ENCODE results near the gene FOXP1. TPM values are rescaled to one million over a fixed set of nuclear protein-coding genes. Genes with fewer than 3 reads are reported as not detected.

The FOXP1 gene
- total RNA-seq, 4 donors from 2014 or later: 54.2 to 152 (median 129) TPM

- DNase-seq: no peak
- intact Hi-C loops (cut with DNase I; ENCODE audit: low total_unique reads): no loop called here
- Histone ChIP-seq H3K4me3 (no peak overlapping the region), H3K27me3 (no peaks in the 10 kb centered on the region), H3K27ac (no peak overlapping the region), H3K9me3 (no peaks in the 10 kb centered on the region), H3K36me3 (no peaks in the 10 kb centered on the region), H3K4me1 (no peaks in the 10 kb centered on the region)
- TF ChIP-seq, protein P1, sequence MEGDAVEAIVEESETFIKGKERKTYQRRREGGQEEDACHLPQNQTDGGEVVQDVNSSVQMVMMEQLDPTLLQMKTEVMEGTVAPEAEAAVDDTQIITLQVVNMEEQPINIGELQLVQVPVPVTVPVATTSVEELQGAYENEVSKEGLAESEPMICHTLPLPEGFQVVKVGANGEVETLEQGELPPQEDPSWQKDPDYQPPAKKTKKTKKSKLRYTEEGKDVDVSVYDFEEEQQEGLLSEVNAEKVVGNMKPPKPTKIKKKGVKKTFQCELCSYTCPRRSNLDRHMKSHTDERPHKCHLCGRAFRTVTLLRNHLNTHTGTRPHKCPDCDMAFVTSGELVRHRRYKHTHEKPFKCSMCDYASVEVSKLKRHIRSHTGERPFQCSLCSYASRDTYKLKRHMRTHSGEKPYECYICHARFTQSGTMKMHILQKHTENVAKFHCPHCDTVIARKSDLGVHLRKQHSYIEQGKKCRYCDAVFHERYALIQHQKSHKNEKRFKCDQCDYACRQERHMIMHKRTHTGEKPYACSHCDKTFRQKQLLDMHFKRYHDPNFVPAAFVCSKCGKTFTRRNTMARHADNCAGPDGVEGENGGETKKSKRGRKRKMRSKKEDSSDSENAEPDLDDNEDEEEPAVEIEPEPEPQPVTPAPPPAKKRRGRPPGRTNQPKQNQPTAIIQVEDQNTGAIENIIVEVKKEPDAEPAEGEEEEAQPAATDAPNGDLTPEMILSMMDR (IDR thresholded peaks at IDR 0.05): no peak
- TF ChIP-seq POLR2A (IDR thresholded peaks at IDR 0.05): no peak
These were observed 320.9 kb downstream of the FOXP1 start for GRCh38 chr3:71262364-71263265.

- TF ChIP-seq POLR2A (IDR thresholded peaks at IDR 0.05): no peak
- DNase-seq: no peak
- Histone ChIP-seq H3K4me3 (no peak overlapping the region), H3K9me3 (no peaks in the 10 kb centered on the region), H3K36me3 (no peaks in the 10 kb centered on the region), H3K27me3 (no peaks in the 10 kb centered on the region), H3K4me1 (no peaks in the 10 kb centered on the region), H3K27ac (no peak overlapping the region)
- intact Hi-C loops (cut with DNase I; ENCODE audit: low total_unique reads): no loop called here
These were observed 322.7 kb downstream of the FOXP1 start for GRCh38 chr3:71260782-71261181.

GRCh38 chr3:71258526-71258925 is 325.0 kb downstream of the FOXP1 start:
- Histone ChIP-seq H3K36me3 (no peaks in the 10 kb centered on the region), H3K4me3 (no peak overlapping the region), H3K27ac (no peak overlapping the region), H3K9me3 (no peaks in the 10 kb centered on the region), H3K4me1 (no peaks in the 10 kb centered on the region), H3K27me3 (no peaks in the 10 kb centered on the region)
- DNase-seq: no peak
- intact Hi-C loops (cut with DNase I; ENCODE audit: low total_unique reads): no loop called here
- TF ChIP-seq POLR2A (IDR thresholded peaks at IDR 0.05): no peak
- TF ChIP-seq, protein P1 (IDR thresholded peaks at IDR 0.05): no peak

DNA sequence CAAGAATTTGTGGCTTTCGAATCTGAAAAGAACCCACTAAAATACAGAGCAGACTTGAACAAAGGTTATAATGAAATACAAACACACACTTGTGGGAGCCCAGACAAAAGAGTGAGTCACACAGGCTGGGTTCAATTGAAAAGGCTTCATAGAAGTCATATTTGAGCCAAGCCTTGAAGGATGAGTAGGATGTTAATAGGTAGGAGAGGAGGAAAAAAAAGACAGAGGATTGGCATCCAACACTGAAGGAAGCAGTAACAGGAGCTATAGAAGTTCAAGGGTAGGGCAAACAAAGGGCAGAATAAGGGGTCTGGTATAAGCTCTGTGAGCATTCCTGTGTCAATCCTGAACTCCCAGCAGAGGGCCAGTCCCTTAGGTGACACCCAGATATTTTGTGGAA is 325.4 kb downstream of the FOXP1 start:
- H3K4me1 ChIP-seq: no peaks in the 10 kb centered on the region
- TF ChIP-seq, protein P1 (IDR thresholded peaks at IDR 0.05): no peak
- no peak for TF ChIP-seq POLR2A (IDR thresholded peaks at IDR 0.05)
- no peak overlapping the region for H3K27ac ChIP-seq
- intact Hi-C loops (cut with DNase I; ENCODE audit: low total_unique reads): no loop called here
- H3K36me3 ChIP-seq: no peaks in the 10 kb centered on the region
- H3K9me3 ChIP-seq: no peaks in the 10 kb centered on the region
- H3K27me3 ChIP-seq: no peaks in the 10 kb centered on the region
- no peak for DNase-seq
- no peak overlapping the region for H3K4me3 ChIP-seq

GRCh38 chr3:71255498-71255897 is 328.0 kb downstream of the FOXP1 start:
- Histone ChIP-seq H3K27me3 (no peaks in the 10 kb centered on the region), H3K36me3 (no peaks in the 10 kb centered on the region), H3K9me3 (no peaks in the 10 kb centered on the region), H3K27ac (no peak overlapping the region), H3K4me1 (no peaks in the 10 kb centered on the region), H3K4me3 (no peak overlapping the region)
- no peak for DNase-seq
- intact Hi-C loops (cut with DNase I; ENCODE audit: low total_unique reads): no loop called here
- TF ChIP-seq, protein P1 (IDR thresholded peaks at IDR 0.05): no peak
- no peak for TF ChIP-seq POLR2A (IDR thresholded peaks at IDR 0.05)

Data from uterus (tissue), 4 donors.